ENCODE results near the gene XPO6. TPM values are rescaled to one million over a fixed set of nuclear protein-coding genes. Genes with fewer than 3 reads are reported as not detected.
"Not testable (repeated sequence)": the region's sequence is repeated elsewhere in the genome, so short reads cannot be mapped to it uniquely, and the experiment has no call there.

The XPO6 gene
- total and polyA plus RNA-seq, 4 donors: 52.9 to 172 (median 126) TPM

- H3K27ac ChIP-seq (ENCODE audit: low read depth in 1 of 2, low read length in 1 of 2): no peak overlapping the region
- H3K27me3 ChIP-seq (ENCODE audit: control insufficient read depth in 3 of 3, insufficient read depth in 3 of 3, low read length in 2 of 3): peaks cover 0 to 3% (median 0%) of the 10 kb centered on the region in 3 donors
- WGBS, 2 donors: 91% methylated on average over 6 of the region's 6 CpGs
- no peak for TF ChIP-seq CTCF (IDR thresholded peaks at IDR 0.05; ENCODE audit: control extremely low read depth, extremely low read depth)
- no peak for ATAC-seq (ENCODE audit: insufficient read depth, low FRiP score)
- no peak for DNase-seq
- peaks cover 0 to 6% (median 2%) of the 10 kb centered on the region in 4 donors for H3K9me3 ChIP-seq (ENCODE audit: control insufficient read depth in 4 of 4, insufficient read depth in 3 of 4, low read length in 3 of 4)
- no peak overlapping the region for H3K4me3 ChIP-seq
- no peaks in the 10 kb centered on the region for H3K36me3 ChIP-seq (ENCODE audit: control insufficient read depth in 4 of 4, insufficient read depth in 4 of 4, low read length in 4 of 4)
- H3K9ac ChIP-seq (ENCODE audit: insufficient read depth in 1 of 2, low read length in 2 of 2): no peak overlapping the region
- H3K4me1 ChIP-seq (ENCODE audit: control insufficient read depth in 5 of 5, insufficient read depth in 5 of 5, low read length in 5 of 5): no peaks in the 10 kb centered on the region
These were observed 30.2 kb upstream of the XPO6 start for GRCh38 chr16:28241924-28242323.

DNA sequence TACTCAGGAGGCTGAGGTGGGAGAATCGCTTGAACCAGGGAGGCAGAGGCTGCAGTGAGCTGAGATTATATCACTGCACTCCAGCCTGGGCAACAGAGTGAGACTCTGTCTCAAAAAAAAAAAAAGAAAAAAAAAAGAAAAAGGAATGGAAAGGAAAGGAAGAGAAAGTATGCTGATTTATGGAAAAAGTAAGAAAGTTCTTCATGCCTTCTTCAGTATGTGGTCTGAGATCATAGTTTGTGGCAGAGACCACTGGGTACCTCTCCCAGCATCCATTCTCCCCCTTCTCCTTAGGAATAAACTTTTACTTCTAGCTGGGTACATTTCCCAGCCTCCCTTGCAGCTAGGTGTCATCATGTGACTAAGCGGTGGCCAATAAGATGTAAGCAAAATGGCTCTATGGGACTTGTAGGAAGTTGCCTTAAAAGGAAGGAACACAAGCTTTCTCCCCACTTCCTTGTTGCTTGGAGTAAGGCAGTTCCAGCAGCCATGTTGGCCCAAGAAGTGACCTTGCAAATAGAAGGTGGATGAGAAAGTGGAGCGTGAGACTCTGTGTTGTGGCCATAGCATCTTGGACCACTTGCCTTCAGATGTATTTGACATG, 26.1 kb upstream of the XPO6 start:
- DNase-seq (no peak), ATAC-seq (ENCODE audit: insufficient read depth, low FRiP score) (no peak)
- WGBS, 2 donors: 97 to 99% methylated on average over 3 of the region's 3 CpGs
- Histone ChIP-seq H3K36me3 (ENCODE audit: control insufficient read depth in 4 of 4, insufficient read depth in 4 of 4, low read length in 4 of 4) (no peaks in the 10 kb centered on the region), H3K27ac (ENCODE audit: low read depth in 1 of 2, low read length in 1 of 2) (no peak overlapping the region), H3K4me3 (no peak overlapping the region), H3K9me3 (ENCODE audit: control insufficient read depth in 4 of 4, insufficient read depth in 3 of 4, low read length in 3 of 4) (peaks cover 0 to 6% (median 2%) of the 10 kb centered on the region in 4 donors), H3K27me3 (ENCODE audit: control insufficient read depth in 3 of 3, insufficient read depth in 3 of 3, low read length in 2 of 3) (no peaks in the 10 kb centered on the region), H3K9ac (ENCODE audit: insufficient read depth in 1 of 2, low read length in 2 of 2) (no peak overlapping the region), H3K4me1 (ENCODE audit: control insufficient read depth in 5 of 5, insufficient read depth in 5 of 5, low read length in 5 of 5) (no peaks in the 10 kb centered on the region)
- no peak for TF ChIP-seq CTCF (IDR thresholded peaks at IDR 0.05; ENCODE audit: control extremely low read depth, extremely low read depth)

DNA sequence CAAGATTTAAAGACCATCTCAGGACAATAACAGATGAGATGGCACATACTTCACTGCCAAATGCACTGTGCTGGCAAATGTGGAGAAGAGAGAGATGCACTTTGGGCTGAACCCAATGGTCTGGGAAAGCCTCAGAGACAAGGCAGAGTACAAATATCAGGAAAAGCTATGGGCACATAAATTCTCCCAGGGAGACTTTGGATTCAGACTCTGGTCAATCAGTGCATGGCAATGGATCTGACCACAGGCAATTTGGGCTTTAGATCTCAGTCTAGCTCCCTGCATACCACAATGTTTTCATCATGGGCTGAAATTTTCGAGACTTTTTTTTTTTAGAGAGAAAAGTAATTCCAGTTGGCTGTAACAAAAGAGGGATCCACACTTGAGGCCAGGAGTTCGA, 20.0 kb upstream of the XPO6 start:
- no peak overlapping the region for H3K9ac ChIP-seq (ENCODE audit: insufficient read depth in 1 of 2, low read length in 2 of 2)
- no peak for ATAC-seq (ENCODE audit: insufficient read depth, low FRiP score)
- no peaks in the 10 kb centered on the region for H3K36me3 ChIP-seq (ENCODE audit: control insufficient read depth in 4 of 4, insufficient read depth in 4 of 4, low read length in 4 of 4)
- H3K4me3 ChIP-seq: no peak overlapping the region
- TF ChIP-seq CTCF (IDR thresholded peaks at IDR 0.05; ENCODE audit: control extremely low read depth, extremely low read depth): no peak
- no peaks in the 10 kb centered on the region for H3K9me3 ChIP-seq (ENCODE audit: control insufficient read depth in 4 of 4, insufficient read depth in 3 of 4, low read length in 3 of 4)
- H3K27me3 ChIP-seq (ENCODE audit: control insufficient read depth in 3 of 3, insufficient read depth in 3 of 3, low read length in 2 of 3): no peaks in the 10 kb centered on the region
- H3K4me1 ChIP-seq (ENCODE audit: control insufficient read depth in 5 of 5, insufficient read depth in 5 of 5, low read length in 5 of 5): no peaks in the 10 kb centered on the region
- WGBS, 2 donors: 87 to 90% methylated on average over 2 of the region's 2 CpGs
- no peak for DNase-seq
- no peak overlapping the region for H3K27ac ChIP-seq (ENCODE audit: low read depth in 1 of 2, low read length in 1 of 2)

GRCh38 chr16:28223909-28224308, 12.1 kb upstream of the XPO6 start:
- DNase-seq; H3K4me1 ChIP-seq (ENCODE audit: control insufficient read depth in 5 of 5, insufficient read depth in 5 of 5, low read length in 5 of 5); H3K27ac ChIP-seq (ENCODE audit: low read depth in 1 of 2, low read length in 1 of 2); ATAC-seq (ENCODE audit: insufficient read depth, low FRiP score); H3K4me3 ChIP-seq; H3K9me3 ChIP-seq (ENCODE audit: control insufficient read depth in 4 of 4, insufficient read depth in 3 of 4, low read length in 3 of 4); H3K27me3 ChIP-seq (ENCODE audit: control insufficient read depth in 3 of 3, insufficient read depth in 3 of 3, low read length in 2 of 3); H3K36me3 ChIP-seq (ENCODE audit: control insufficient read depth in 4 of 4, insufficient read depth in 4 of 4, low read length in 4 of 4); H3K9ac ChIP-seq (ENCODE audit: insufficient read depth in 1 of 2, low read length in 2 of 2): not testable (repeated sequence)
- WGBS, 2 donors: 90 to 94% methylated on average over 3 of the region's 3 CpGs

GRCh38 chr16:28219777-28220176, 8.0 kb upstream of the XPO6 start:
- not testable (repeated sequence) for H3K36me3 ChIP-seq (ENCODE audit: control insufficient read depth in 4 of 4, insufficient read depth in 4 of 4, low read length in 4 of 4); H3K4me1 ChIP-seq (ENCODE audit: control insufficient read depth in 5 of 5, insufficient read depth in 5 of 5, low read length in 5 of 5); H3K27ac ChIP-seq (ENCODE audit: low read depth in 1 of 2, low read length in 1 of 2); H3K27me3 ChIP-seq (ENCODE audit: control insufficient read depth in 3 of 3, insufficient read depth in 3 of 3, low read length in 2 of 3); DNase-seq; H3K4me3 ChIP-seq; ATAC-seq (ENCODE audit: insufficient read depth, low FRiP score); H3K9ac ChIP-seq (ENCODE audit: insufficient read depth in 1 of 2, low read length in 2 of 2); H3K9me3 ChIP-seq (ENCODE audit: control insufficient read depth in 4 of 4, insufficient read depth in 3 of 4, low read length in 3 of 4)
- 87 to 89% methylated on average over 6 of the region's 6 CpGs for WGBS, 2 donors
